Measurements from ENCODE around the gene VARS2. TPM values are rescaled to one million over a fixed set of nuclear protein-coding genes. Genes with fewer than 3 reads are reported as not detected.

The VARS2 gene
- total RNA-seq, 4 donors from 2014 or later, result 24.2 to 40.0 (median 31.1) TPM

DNA sequence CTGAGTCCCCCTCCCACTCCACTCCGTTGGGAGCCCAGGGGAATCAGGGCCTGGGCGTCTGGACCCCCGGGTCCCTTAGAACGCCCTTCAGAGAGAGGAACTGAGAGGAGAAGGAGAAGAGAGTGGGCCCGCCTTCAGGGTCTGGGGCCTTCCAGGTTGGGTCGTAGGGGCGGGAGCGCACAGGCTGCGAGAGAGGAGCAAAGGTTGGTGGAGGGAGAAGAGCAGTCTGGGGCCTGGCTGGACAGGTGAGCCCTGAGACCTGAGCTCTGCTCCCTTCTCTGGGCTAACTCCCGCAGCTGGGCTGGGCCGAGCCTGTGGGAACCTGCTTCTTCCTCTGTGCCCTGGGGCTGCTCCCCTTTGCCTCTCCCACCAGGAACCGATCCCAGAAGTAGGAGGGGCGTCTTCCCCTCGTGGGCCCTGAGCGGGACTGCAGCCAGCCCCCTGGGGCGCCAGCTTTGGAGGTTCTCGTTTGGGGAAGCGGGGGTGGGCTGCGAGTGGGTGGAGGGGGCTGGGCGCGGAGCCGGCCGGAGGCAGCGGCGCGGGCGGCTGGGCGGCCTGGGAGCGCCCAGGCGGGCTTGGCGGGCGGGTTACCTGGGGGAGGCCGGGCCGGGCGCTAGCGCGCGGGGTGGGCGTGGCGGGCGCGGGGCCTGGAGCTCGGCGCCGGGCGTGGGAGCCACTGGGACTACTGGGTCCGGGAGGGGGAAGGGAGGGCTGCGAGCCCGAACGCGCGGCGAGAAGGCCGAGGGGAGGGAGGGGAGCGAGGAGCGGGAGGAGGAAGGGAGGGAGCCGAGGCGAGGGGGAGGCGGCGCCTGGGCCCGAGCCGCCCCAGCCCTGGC, 30.1 kb upstream of the VARS2 start, which contains the start of gene DDR1:
TSS of gene DDR1 (plus strand) at position 835 of the 836 bp plus-strand sequence. CDS start 4,211 bp downstream, outside the sequence.
- Histone ChIP-seq H3K4me3 (peak within 1 kb of the TSS; percentile 65 to 93 (median 87)), H3K9me3 (no peaks in the 10 kb centered on the region), H3K4me1 (peaks cover 3 to 38% (median 26%) of the 10 kb centered on the region in 4 donors), H3K27me3 (no peaks in the 10 kb centered on the region), H3K27ac (peak within 1 kb of the TSS; percentile 88 to 94 (median 92)), H3K36me3 (peaks cover 0 to 6% (median 0%) of the 10 kb centered on the region in 3 donors)
- peak; percentile 57 to 89 (median 84) for DNase-seq
- TF ChIP-seq POLR2A (IDR thresholded peaks at IDR 0.05), result peak; percentile 60 to 63
- TF ChIP-seq, protein P1, sequence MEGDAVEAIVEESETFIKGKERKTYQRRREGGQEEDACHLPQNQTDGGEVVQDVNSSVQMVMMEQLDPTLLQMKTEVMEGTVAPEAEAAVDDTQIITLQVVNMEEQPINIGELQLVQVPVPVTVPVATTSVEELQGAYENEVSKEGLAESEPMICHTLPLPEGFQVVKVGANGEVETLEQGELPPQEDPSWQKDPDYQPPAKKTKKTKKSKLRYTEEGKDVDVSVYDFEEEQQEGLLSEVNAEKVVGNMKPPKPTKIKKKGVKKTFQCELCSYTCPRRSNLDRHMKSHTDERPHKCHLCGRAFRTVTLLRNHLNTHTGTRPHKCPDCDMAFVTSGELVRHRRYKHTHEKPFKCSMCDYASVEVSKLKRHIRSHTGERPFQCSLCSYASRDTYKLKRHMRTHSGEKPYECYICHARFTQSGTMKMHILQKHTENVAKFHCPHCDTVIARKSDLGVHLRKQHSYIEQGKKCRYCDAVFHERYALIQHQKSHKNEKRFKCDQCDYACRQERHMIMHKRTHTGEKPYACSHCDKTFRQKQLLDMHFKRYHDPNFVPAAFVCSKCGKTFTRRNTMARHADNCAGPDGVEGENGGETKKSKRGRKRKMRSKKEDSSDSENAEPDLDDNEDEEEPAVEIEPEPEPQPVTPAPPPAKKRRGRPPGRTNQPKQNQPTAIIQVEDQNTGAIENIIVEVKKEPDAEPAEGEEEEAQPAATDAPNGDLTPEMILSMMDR (IDR thresholded peaks at IDR 0.05), result peak in 1 of 6 experiments; percentile 5

DNA sequence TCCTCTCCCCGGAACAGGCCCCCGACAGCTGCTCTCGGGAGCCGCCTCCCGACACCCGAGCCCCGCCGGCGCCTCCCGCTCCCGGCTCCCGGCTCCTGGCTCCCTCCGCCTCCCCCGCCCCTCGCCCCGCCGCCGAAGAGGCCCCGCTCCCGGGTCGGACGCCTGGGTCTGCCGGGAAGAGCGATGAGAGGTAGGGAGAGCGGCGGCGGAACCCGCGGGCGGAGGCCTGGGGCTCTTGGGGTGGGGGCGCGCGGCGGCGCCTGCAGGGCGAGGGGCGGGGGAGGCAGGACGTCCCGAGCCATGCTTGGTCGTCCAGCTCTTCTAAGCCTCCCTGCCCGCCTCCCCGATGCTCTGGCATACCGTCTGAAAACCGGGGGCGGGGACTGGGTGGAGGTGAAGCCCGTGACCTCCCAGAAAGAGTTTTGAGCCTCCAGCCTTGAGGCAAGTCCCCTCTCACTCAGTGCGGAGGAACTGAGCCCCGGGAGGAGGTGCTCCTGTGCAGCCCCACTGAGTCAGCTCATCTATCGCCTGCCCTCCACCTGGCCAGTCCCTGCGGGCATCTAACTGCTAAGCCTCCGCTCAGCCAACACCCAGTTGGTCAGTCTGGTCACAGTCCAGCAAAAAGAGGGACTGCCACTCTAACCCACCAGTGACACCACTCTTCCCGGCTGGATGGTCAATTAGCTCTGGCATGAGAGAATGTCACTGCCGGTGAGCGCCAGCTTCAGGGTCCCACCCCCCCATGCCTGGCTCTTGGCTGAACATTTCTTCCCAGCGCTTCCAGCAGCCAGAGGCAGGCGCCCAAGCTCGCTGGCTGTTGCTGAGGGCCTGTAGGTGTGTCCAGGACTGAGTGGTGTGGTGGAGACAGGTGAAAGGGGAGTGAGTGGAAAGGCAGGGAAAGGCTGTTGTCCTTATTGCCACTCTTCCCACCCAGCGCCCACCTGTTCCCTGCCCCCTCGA, 29.2 kb upstream of the VARS2 start:
- peak; percentile 68 to 75 (median 74) for DNase-seq
- Histone ChIP-seq H3K4me1 (peaks cover 3 to 38% (median 26%) of the 10 kb centered on the region in 4 donors), H3K27me3 (no peaks in the 10 kb centered on the region), H3K36me3 (peaks cover 0 to 15% (median 0%) of the 10 kb centered on the region in 3 donors), H3K4me3 (peak overlapping the region; percentile 65 to 93 (median 87)), H3K9me3 (no peaks in the 10 kb centered on the region), H3K27ac (peak overlapping the region; percentile 88 to 94 (median 92))
- peak in 1 of 2 donors; percentile 4 for TF ChIP-seq POLR2A (IDR thresholded peaks at IDR 0.05)
- TF ChIP-seq, protein P1 (IDR thresholded peaks at IDR 0.05), result no peak

DNA sequence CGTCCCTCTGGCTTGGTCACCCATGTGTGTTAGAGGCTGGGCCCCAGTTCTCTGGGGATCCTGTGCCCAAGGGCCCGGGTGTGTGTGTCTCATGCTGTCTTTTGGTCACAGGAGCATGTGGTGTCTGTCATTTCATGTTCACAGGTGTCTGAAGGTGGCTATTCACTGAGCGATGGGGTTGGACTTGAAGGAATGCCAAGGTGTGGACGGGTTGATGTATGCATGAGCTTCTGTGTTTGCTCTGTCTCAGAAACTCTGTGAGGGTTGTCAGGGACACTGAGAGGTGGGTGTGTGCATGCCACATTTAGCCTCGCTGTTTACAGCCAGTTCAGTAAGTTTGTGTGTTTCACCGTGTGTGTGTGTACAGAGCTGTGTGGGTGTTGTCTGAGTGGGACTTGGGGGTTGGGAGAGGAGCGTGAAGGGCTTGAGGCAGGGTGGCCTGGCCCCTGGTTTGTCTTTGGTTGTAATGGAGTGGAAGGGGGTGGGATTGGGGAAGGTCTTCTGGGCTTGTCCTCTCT, 28.5 kb upstream of the VARS2 start:
- peak overlapping the region; percentile 88 to 94 (median 92) for H3K27ac ChIP-seq
- peak in 2 of 3 donors; percentile 62 to 66 for DNase-seq
- peaks cover 0 to 23% (median 0%) of the 10 kb centered on the region in 3 donors for H3K36me3 ChIP-seq
- no peaks in the 10 kb centered on the region for H3K27me3 ChIP-seq
- H3K4me3 ChIP-seq, result peak overlapping the region; percentile 1 to 89 (median 75)
- peaks cover 3 to 38% (median 26%) of the 10 kb centered on the region in 4 donors for H3K4me1 ChIP-seq
- TF ChIP-seq, protein P1 (IDR thresholded peaks at IDR 0.05), result no peak
- TF ChIP-seq POLR2A (IDR thresholded peaks at IDR 0.05), result peak in 1 of 2 donors; percentile 34
- H3K9me3 ChIP-seq, result no peaks in the 10 kb centered on the region

DNA sequence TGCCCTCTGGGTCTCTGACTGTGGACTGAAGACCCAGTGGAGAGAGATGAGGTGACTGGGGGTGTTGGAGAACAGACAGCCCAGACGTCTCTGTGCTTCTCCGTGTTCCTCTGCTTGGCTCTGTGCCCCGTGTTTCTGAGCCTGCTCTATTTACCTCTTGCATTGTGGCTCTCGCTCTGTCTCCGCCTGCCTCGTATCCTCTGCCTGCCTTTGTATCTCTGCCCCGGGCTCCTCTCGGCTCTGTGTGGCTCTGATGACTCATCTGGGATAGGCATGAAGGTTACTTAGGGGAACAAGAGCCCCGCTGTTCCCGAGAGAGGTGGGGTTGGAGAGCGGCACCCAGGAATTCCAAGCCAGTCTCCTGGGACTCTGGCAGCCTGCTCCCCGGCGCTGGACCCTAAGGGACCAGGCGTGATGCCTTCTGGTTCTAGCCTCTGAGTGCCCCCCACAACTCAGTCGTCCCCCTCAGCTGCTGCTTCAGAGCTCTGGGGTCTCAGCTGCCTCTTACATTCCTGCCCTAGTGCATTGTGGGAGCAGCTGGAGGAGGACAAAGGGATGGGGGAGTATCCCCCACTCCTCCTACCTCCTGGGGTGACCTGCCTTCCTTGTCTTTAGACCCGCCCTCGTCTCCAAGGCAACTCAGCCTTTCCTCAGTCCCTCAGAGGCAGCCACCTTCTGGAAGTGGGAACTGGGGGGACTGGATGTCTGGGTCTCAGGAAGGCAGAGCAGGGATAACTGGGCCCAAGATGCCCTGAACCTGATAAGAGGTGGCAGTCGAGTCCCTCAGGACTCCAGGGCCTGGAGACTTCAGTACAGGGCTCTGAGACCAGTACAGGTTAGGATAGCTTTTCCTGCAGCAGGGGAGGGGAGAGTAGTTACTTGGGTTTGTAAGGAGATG, 27.8 kb upstream of the VARS2 start:
- H3K4me1 ChIP-seq, result peaks cover 3 to 38% (median 26%) of the 10 kb centered on the region in 4 donors
- peak overlapping the region; percentile 88 to 94 (median 92) for H3K27ac ChIP-seq
- no peaks in the 10 kb centered on the region for H3K9me3 ChIP-seq
- peak overlapping the region; percentile 1 to 89 (median 75) for H3K4me3 ChIP-seq
- peak in 2 of 3 donors; percentile 80 to 86 for DNase-seq
- H3K36me3 ChIP-seq, result peaks cover 0 to 29% (median 0%) of the 10 kb centered on the region in 3 donors
- H3K27me3 ChIP-seq, result no peaks in the 10 kb centered on the region
- peak; percentile 54 to 81 for TF ChIP-seq POLR2A (IDR thresholded peaks at IDR 0.05)
- TF ChIP-seq, protein P1 (IDR thresholded peaks at IDR 0.05), result no peak

All from Peyer's patch (tissue), 4 donors.